OCI-LY7 (cell line): ENCODE data around the gene RTP5. TPM values are rescaled to one million over a fixed set of nuclear protein-coding genes. Genes with fewer than 3 reads are reported as not detected.

Experiments
- BruUV-seq: library from RNA; stranded (reverse); fragments of 400-500 nt; replicated peaks from 2 replicates; lab custom pipeline; 2021; lab: Mats Ljungman, UMichigan
- CTCF ChIA-PET: fragments of 300-600 bp; sonication (Branson Sonifier 250); formaldehyde crosslinking; loops from one replicate; lab custom pipeline; 2022; ENCODE audit warnings: antibody characterized with exemption; ENCODE audit not compliant: unreplicated experiment; lab: Charles Lee
- POLR2A ChIA-PET: fragments of 300-600 bp; sonication (Branson Sonifier 250); formaldehyde crosslinking; loops from one replicate; lab custom pipeline; 2022; ENCODE audit warnings: antibody characterized with exemption; lab: Charles Lee
- DNase-seq: peaks from one replicate; pipeline ENCODE4 v3.0.0-alpha.2; 2015; ENCODE audit warnings: low spot score
- H2AFZ ChIP-seq: fragments of 200-600 bp; sonication (generic), shearing (Covaris generic); 2 replicates; pipeline ENCODE4 v1.6.1; 2014; ENCODE audit warnings: mild to moderate bottlenecking, antibody characterized with exemption, low read length, moderate library complexity
- H3K27ac ChIP-seq: fragments of 200-600 bp; sonication (generic); 2 replicates; pipeline ENCODE4 v1.5.1; 2014; ENCODE audit warnings: mixed run types, low read depth, mild to moderate bottlenecking, moderate library complexity, low read length, inconsistent platforms; ENCODE audit not compliant: poor library complexity, severe bottlenecking
- H3K36me3 ChIP-seq: fragments of 200-600 bp; sonication (generic); 2 replicates; pipeline ENCODE4 v1.6.1; 2014; ENCODE audit warnings: mild to moderate bottlenecking, antibody characterized with exemption, low read length, moderate library complexity, mixed read lengths; ENCODE audit not compliant: insufficient read depth
- H3K4me1 ChIP-seq: fragments of 200-600 bp; sonication (generic); 2 replicates; pipeline ENCODE4 v1.5.1; 2014; ENCODE audit warnings: mild to moderate bottlenecking, low read length; ENCODE audit not compliant: insufficient read depth, poor library complexity, severe bottlenecking
- H3K4me2 ChIP-seq: fragments of 200-600 bp; sonication (generic); 2 replicates; pipeline ENCODE4 v1.6.1; 2014; ENCODE audit warnings: mild to moderate bottlenecking, low read length
- H3K4me3 ChIP-seq: fragments of 200-600 bp; sonication (generic); 2 replicates; pipeline ENCODE4 v1.5.1; 2014; ENCODE audit warnings: mild to moderate bottlenecking, low read depth, low read length; ENCODE audit not compliant: poor library complexity, severe bottlenecking
- H3K79me2 ChIP-seq: fragments of 200-600 bp; sonication (generic); 2 replicates; pipeline ENCODE4 v1.6.1; 2016; ENCODE audit warnings: low read depth, mild to moderate bottlenecking, low read length, moderate library complexity, mixed read lengths; ENCODE audit not compliant: insufficient read depth
- H3K9me2 ChIP-seq: fragments of 200-600 bp; sonication (generic); 2 replicates; pipeline ENCODE4 v1.6.1; 2016; ENCODE audit warnings: mild to moderate bottlenecking, low read length, mixed read lengths; ENCODE audit not compliant: insufficient read depth
- H3K9me3 ChIP-seq: fragments of 200-600 bp; sonication (generic); 2 replicates; pipeline ENCODE4 v1.6.1; 2014; ENCODE audit warnings: mild to moderate bottlenecking, mixed run types, low read length, mixed read lengths
- H4K20me1 ChIP-seq: fragments of 200-600 bp; sonication (generic); 2 replicates; pipeline ENCODE4 v1.6.1; 2014; ENCODE audit warnings: mild to moderate bottlenecking, antibody characterized with exemption, low read length, moderate library complexity, mixed read lengths; ENCODE audit not compliant: insufficient read depth
- CTCF ChIP-seq: fragments of 200-600 bp; sonication (generic); conservative IDR thresholded peaks from 2 replicates; pipeline ENCODE4 v1.5.1; 2014; ENCODE audit warnings: mild to moderate bottlenecking, antibody characterized with exemption, low read length, moderate library complexity, mixed read lengths
- EZH2phosphoT487 ChIP-seq: fragments of 200-600 bp; sonication (generic); IDR thresholded peaks from 2 replicates; pipeline ENCODE4 v1.6.1; 2018; ENCODE audit warnings: low read depth, borderline replicate concordance, mild to moderate bottlenecking, mixed run types, antibody characterized with exemption, low read length, moderate library complexity, mixed read lengths
- intact Hi-C: fragments of 100-400 bp; cut with micrococcal nuclease; formaldehyde crosslinking; loops from one replicate; pipeline ENCODE4 v1.10.0; 2022; ENCODE audit not compliant: unreplicated experiment
- total RNA-seq, 2 experiments: library from RNA; depleted of rRNA in 1 of 2; stranded (reverse); fragments of >200 nt in 1 of 2; shearing (Covaris generic) in 1 of 2; gene quantifications; 2 replicates each; pipeline ENCODE4 v1.2.3, GENCODE V29; 2014 to 2022

RTP5 gene
- total RNA-seq, 2 experiments from 2014 or later: not detected

GRCh38 chr2:241885946-241886643, 16.6 kb downstream of the RTP5 start:
- H3K9me2 ChIP-seq: no peaks in the 10 kb centered on the region
- H3K27ac ChIP-seq: peak overlapping the region; percentile 10
- peaks cover 44% of the 10 kb centered on the region for H3K36me3 ChIP-seq
- peaks cover 52% of the 10 kb centered on the region for H3K4me1 ChIP-seq
- no TSS peak for BruUV-seq
- CTCF ChIA-PET: no interaction called here
- no peaks in the 10 kb centered on the region; the same call in 1 of the 2 replicates for H4K20me1 ChIP-seq
- peak overlapping the region; percentile 3 for H3K4me3 ChIP-seq
- intact Hi-C loops: loop anchor here (10.0 kb wide), 1 partner anchor 741 kb away; the partner anchor contains the start of gene PASK
- no peak overlapping the region for H2AFZ ChIP-seq
- DNase-seq: no peak
- peak overlapping the region; percentile 57 for H3K4me2 ChIP-seq
- H3K79me2 ChIP-seq: peaks cover 11% of the 10 kb centered on the region; the same call in 1 of the 2 replicates
- POLR2A ChIA-PET: no interaction called here
- peaks cover 3% of the 10 kb centered on the region; the same call in 1 of the 2 replicates for H3K9me3 ChIP-seq
- TF ChIP-seq EZH2phosphoT487: no peak
- TF ChIP-seq CTCF: no peak

GRCh38 chr2:241886840-241887447, 17.4 kb downstream of the RTP5 start:
- Histone ChIP-seq H3K27ac (no peak overlapping the region), H3K4me1 (peaks cover 52% of the 10 kb centered on the region), H3K79me2 (peaks cover 11% of the 10 kb centered on the region; the same call in 1 of the 2 replicates), H4K20me1 (no peaks in the 10 kb centered on the region; the same call in 1 of the 2 replicates), H3K9me3 (peaks cover 3% of the 10 kb centered on the region; the same call in 1 of the 2 replicates), H3K4me3 (peak overlapping the region; percentile 3), H2AFZ (no peak overlapping the region), H3K36me3 (peaks cover 44% of the 10 kb centered on the region), H3K4me2 (peak overlapping the region; percentile 57; the same call in 1 of the 2 replicates), H3K9me2 (no peaks in the 10 kb centered on the region)
- DNase-seq: no peak
- intact Hi-C loops: loop anchor here (10.0 kb wide), 1 partner anchor 742 kb away; the partner anchor contains the start of gene PASK
- BruUV-seq: no TSS peak
- ChIA-PET CTCF (no interaction called here), POLR2A (no interaction called here)
- TF ChIP-seq EZH2phosphoT487 (no peak), CTCF (no peak)
